GM18858 (cell line): Measurements from ENCODE around the gene BOD1L2.

Experiments
- ATAC-seq: cut with Tn5 transposase; IDR thresholded peaks from one replicate; pipeline ENCODE4 v1.9.1; 2021; ENCODE audit not compliant: unreplicated experiment

BOD1L2 gene

GRCh38 chr18:57149531-57149930 is 2.6 kb downstream of the BOD1L2 start:
- ATAC-seq = no peak

- ATAC-seq = no peak
Observed at GRCh38 chr18:57150081-57150480, 3.2 kb downstream of the BOD1L2 start.

- ATAC-seq = no peak
Observed at GRCh38 chr18:57150828-57151227, 3.9 kb downstream of the BOD1L2 start.

- ATAC-seq = no peak
Observed at GRCh38 chr18:57154191-57154830, 7.4 kb downstream of the BOD1L2 start.

- ATAC-seq = no peak
Observed at GRCh38 chr18:57164401-57164800, 17.5 kb downstream of the BOD1L2 start.

- no peak for ATAC-seq
Observed at GRCh38 chr18:57167617-57168308, 20.9 kb downstream of the BOD1L2 start.

- no peak for ATAC-seq
Observed at GRCh38 chr18:57171026-57171425, 24.1 kb downstream of the BOD1L2 start.

- no peak for ATAC-seq
Observed at GRCh38 chr18:57175532-57175931, 28.6 kb downstream of the BOD1L2 start.

GRCh38 chr18:57185434-57185833 is 38.5 kb downstream of the BOD1L2 start:
- ATAC-seq = no peak

- ATAC-seq = no peak
Observed at GRCh38 chr18:57188851-57189557, 42.1 kb downstream of the BOD1L2 start.

- no peak for ATAC-seq
Observed at GRCh38 chr18:57190026-57190425, 43.1 kb downstream of the BOD1L2 start.

GRCh38 chr18:57194070-57194469 is 47.2 kb downstream of the BOD1L2 start:
- ATAC-seq = no peak

- ATAC-seq = no peak
Observed at GRCh38 chr18:57194622-57195021, 47.7 kb downstream of the BOD1L2 start.

- ATAC-seq = no peak
Observed at GRCh38 chr18:57195341-57195740, 48.5 kb downstream of the BOD1L2 start.

GRCh38 chr18:57197261-57197660 is 50.4 kb downstream of the BOD1L2 start:
- no peak for ATAC-seq

- ATAC-seq = no peak
Observed at GRCh38 chr18:57198073-57198472, 51.2 kb downstream of the BOD1L2 start.
